ENCODE measurements around the gene EHD1.

DNA sequence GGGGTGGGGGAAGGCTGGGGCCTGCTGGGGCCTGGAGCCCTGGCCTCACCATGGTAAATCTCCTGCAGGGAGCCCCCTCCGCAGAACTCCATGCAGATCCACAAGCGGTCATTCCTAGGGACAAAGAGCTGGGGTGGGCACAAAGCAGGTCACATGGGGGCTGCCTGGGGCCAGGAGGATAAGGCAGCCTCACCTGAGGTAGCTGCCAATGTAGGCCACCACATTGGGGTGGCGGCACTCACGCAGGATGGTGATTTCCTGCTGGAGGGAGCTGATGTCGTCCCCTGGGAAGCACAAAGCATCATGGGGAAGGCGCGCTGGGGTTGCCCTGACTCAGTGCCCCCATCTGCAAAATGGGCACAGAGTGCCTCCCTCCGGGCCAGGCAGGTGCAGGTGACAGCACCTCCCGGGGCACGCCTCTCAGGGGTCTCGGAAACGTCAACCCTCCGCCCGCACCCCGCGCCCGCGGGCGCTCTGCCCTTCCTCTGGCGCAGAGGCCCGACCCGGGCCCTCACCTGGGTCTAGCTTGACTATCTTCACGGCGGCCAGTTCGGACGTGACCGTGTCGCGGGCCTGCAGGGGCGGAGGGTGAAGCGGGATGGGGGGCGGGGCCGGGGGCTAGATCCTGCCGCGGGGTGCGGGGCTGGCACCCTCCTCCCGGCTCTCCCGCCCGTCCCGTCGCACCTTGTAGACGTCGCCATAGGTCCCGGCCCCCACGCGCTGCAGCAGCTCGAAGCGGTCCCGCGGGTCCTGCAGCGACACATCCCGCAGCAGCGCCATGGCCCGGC lies 75.9 kb downstream of the EHD1 start:
- no peak for TF ChIP-seq CTCF (conservative IDR thresholded peaks at IDR 0.05; ENCODE audit: low read length)
- no peak for TF ChIP-seq EZH2phosphoT487 (IDR thresholded peaks at IDR 0.05; ENCODE audit: borderline replicate concordance, low read depth, low read length)

Measured in OCI-LY7 (cell line).